ENCODE measurements around the gene LMF1. TPM values are rescaled to one million over a fixed set of nuclear protein-coding genes. Genes with fewer than 3 reads are reported as not detected.
"Not testable (repeated sequence)": the region's sequence is repeated elsewhere in the genome, so short reads cannot be mapped to it uniquely, and the experiment has no call there.

LMF1 gene
- total RNA-seq, 2 donors from 2014 or later = 15.8 to 20.1 TPM

DNA sequence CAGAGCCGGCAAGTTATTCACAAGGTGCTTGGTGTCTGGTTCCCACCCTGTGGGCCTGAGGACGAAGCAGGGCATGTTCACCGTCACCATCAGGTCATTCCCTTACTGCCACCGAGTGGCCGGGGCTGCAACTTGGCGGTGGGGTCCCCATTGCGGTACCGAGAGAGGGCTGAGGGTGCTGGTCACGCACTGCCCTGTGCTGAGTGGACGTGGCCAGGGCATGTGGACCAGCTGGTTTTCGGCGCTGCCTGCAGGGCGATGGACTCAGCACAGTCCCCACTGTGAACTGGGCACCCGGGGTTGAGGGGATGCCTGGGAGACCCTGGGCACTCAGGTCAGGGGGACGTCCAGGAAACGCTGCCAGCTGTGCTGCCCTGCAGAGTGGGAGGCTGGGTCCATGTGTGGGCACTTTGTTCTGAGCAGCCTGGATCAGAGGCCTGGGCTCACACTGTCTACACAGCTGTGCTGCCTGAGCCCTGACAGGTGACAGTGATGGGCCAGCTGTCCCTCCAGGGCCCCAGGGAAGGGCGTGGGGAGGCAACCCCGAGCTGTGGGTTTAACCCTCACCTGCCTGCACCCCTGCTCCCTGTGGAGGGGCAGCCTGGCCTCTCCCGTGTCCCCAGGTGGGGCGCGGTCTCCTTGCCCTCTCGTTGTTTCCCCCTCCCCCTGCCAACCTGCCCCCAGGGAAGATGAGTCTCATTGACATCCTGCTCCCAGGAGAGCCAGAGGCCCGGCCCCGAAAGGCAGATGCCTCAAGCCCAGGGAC lies 131.0 kb downstream of the LMF1 start:
- no peak overlapping the region for H3K27ac ChIP-seq
- H3K9me3 ChIP-seq = peaks cover 0 to 20% (median 0%) of the 10 kb centered on the region in 3 donors
- no peak for DNase-seq
- intact Hi-C loops (cut with DNase I) = no loop called here
- no peak for ATAC-seq
- H3K4me3 ChIP-seq = no peak overlapping the region
- H3K27me3 ChIP-seq = no peaks in the 10 kb centered on the region
- no peaks in the 10 kb centered on the region for H3K36me3 ChIP-seq (replicated peaks in 1 of 2; ENCODE audit: insufficient read depth in 1 of 2, low read depth in 2 of 2)
- 65 to 79% methylated on average over 8 to 22 of the region's 24 CpGs for WGBS, 2 donors
- H3K4me1 ChIP-seq = no peaks in the 10 kb centered on the region
- TF ChIP-seq POLR2A (IDR thresholded peaks at IDR 0.05) = no peak
- TF ChIP-seq, protein P1, sequence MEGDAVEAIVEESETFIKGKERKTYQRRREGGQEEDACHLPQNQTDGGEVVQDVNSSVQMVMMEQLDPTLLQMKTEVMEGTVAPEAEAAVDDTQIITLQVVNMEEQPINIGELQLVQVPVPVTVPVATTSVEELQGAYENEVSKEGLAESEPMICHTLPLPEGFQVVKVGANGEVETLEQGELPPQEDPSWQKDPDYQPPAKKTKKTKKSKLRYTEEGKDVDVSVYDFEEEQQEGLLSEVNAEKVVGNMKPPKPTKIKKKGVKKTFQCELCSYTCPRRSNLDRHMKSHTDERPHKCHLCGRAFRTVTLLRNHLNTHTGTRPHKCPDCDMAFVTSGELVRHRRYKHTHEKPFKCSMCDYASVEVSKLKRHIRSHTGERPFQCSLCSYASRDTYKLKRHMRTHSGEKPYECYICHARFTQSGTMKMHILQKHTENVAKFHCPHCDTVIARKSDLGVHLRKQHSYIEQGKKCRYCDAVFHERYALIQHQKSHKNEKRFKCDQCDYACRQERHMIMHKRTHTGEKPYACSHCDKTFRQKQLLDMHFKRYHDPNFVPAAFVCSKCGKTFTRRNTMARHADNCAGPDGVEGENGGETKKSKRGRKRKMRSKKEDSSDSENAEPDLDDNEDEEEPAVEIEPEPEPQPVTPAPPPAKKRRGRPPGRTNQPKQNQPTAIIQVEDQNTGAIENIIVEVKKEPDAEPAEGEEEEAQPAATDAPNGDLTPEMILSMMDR (IDR thresholded peaks at IDR 0.05) = no peak

DNA sequence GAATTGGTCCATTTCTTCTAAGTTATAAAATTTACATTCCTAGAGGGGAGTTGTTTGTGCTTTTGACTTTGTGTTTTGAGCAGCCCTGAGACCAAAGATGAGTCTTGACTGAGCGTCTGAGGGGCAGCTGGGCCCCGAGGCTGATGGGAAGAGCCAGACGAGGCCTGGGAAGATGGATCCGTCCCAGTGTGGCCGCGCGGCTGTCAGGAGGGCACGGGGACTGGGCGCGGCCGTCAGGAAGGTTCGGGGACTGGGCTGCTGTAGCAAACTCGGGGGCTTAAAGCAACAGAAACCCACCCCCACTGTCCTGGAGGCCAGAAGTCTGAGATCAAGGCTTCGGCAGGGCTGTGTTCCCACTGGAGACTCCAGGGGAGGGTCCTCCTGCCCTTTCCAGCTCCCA lies 132.0 kb downstream of the LMF1 start:
- Histone ChIP-seq H3K36me3 (replicated peaks in 1 of 2; ENCODE audit: insufficient read depth in 1 of 2, low read depth in 2 of 2) (no peaks in the 10 kb centered on the region), H3K9me3 (peaks cover 0 to 24% (median 0%) of the 10 kb centered on the region in 3 donors), H3K27me3 (no peaks in the 10 kb centered on the region), H3K27ac (no peak overlapping the region), H3K4me1 (no peaks in the 10 kb centered on the region), H3K4me3 (no peak overlapping the region)
- intact Hi-C loops (cut with DNase I) = no loop called here
- ATAC-seq = no peak
- no peak for TF ChIP-seq POLR2A (IDR thresholded peaks at IDR 0.05)
- TF ChIP-seq, protein P1 (IDR thresholded peaks at IDR 0.05) = no peak
- WGBS, 2 donors = 79 to 83% methylated on average over 7 to 14 of the region's 14 CpGs
- DNase-seq = no peak

DNA sequence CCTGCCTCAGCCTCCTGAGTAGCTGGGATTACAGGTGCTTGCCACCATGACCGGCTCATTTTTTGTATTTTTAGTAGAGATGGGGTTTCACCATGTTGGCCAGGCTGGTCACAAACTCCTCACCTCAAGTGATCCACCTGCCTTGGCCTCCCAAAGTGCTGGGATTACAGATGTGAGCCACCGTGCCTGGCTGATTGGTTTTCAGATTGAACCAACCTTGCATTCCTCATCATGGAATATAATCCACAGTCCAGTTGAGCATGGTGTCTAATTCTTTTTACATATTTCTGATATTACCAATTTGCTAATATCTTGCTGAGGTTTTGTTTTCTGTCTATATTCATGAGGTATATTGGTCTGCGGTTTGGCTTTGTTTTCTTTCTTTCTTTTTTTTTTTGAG lies 134.0 kb downstream of the LMF1 start:
- H3K4me3 ChIP-seq; ATAC-seq; intact Hi-C loops (cut with DNase I); H3K4me1 ChIP-seq; H3K27ac ChIP-seq; DNase-seq; H3K27me3 ChIP-seq; H3K36me3 ChIP-seq (replicated peaks in 1 of 2; ENCODE audit: insufficient read depth in 1 of 2, low read depth in 2 of 2): not testable (repeated sequence)
- 83 to 85% methylated on average over 3 of the region's 3 CpGs for WGBS, 2 donors
- H3K9me3 ChIP-seq = peaks cover 0 to 24% (median 0%) of the 10 kb centered on the region in 3 donors

DNA sequence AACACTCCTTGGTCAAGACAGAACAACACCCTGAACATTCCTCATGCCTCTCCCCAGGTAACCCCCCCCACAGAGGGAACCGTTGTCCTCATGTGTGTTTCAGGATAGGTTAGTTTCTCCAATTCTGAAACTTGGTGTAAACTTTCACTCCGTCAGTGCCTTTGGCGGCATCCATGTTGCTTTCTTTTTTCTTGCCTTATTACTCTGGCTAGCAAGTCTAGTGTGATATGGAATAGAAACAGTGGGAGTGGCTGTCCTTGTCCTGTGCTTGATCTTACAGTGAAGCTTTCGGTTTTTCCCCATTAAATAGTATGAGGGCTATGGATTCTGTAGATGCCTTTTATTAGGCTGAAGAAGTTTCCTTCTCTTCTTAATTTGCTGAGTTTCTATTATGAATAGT lies 134.6 kb downstream of the LMF1 start:
- H3K27ac ChIP-seq = no peak overlapping the region
- no peak overlapping the region for H3K4me3 ChIP-seq
- ATAC-seq = no peak
- H3K4me1 ChIP-seq = no peaks in the 10 kb centered on the region
- TF ChIP-seq, protein P1 (IDR thresholded peaks at IDR 0.05) = no peak
- no peak for TF ChIP-seq POLR2A (IDR thresholded peaks at IDR 0.05)
- intact Hi-C loops (cut with DNase I) = no loop called here
- peaks cover 0 to 24% (median 0%) of the 10 kb centered on the region in 3 donors for H3K9me3 ChIP-seq
- no peaks in the 10 kb centered on the region for H3K27me3 ChIP-seq
- WGBS, 2 donors = 69 to 86% methylated on average over 4 of the region's 4 CpGs
- H3K36me3 ChIP-seq (replicated peaks in 1 of 2; ENCODE audit: insufficient read depth in 1 of 2, low read depth in 2 of 2) = no peaks in the 10 kb centered on the region
- DNase-seq = no peak

DNA sequence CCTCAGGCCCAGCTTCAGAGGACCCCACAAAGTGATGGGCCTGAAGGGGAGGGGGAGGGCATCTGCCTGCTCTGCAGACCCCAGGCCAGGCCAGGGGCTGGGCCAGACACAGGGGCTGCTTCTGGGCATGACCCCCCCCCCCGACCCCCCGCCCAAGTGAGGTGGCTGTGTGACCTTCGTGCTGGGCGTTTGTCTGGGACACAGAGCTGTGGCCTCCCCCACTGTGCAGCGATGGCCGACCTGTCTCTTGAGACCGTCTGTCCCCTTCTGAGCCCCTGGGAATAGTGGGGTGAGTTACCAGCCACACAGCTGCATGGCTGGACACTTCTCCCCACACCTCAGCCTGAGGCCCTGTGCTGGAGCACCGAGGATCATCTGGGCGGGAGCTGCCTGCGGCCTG lies 135.4 kb downstream of the LMF1 start:
- Histone ChIP-seq H3K4me1 (no peaks in the 10 kb centered on the region), H3K4me3 (no peak overlapping the region), H3K27ac (no peak overlapping the region), H3K36me3 (replicated peaks in 1 of 2; ENCODE audit: insufficient read depth in 1 of 2, low read depth in 2 of 2) (no peaks in the 10 kb centered on the region), H3K27me3 (no peaks in the 10 kb centered on the region), H3K9me3 (peaks cover 0 to 24% (median 0%) of the 10 kb centered on the region in 3 donors)
- WGBS, 2 donors = 84 to 86% methylated on average over 3 to 10 of the region's 10 CpGs
- TF ChIP-seq, protein P1 (IDR thresholded peaks at IDR 0.05) = no peak
- intact Hi-C loops (cut with DNase I) = no loop called here
- ATAC-seq = no peak
- no peak for DNase-seq
